ENCODE data around the gene NTM. TPM values are rescaled to one million over a fixed set of nuclear protein-coding genes. Genes with fewer than 3 reads are reported as not detected.

The NTM gene
- total RNA-seq, 2 donors from 2014 or later, result not detected

GRCh38 chr11:131723088-131723487, 352.7 kb downstream of the NTM start:
- no peak for TF ChIP-seq CTCF (IDR thresholded peaks at IDR 0.05)
- DNase-seq (ENCODE audit: low spot score), result no peak
- H3K9me3 ChIP-seq, result no peaks in the 10 kb centered on the region
- H3K4me3 ChIP-seq, result no peak overlapping the region
- ATAC-seq (ENCODE audit: insufficient number of reproducible peaks, low FRiP score, low read depth), result no peak
- H3K36me3 ChIP-seq, result no peaks in the 10 kb centered on the region
- no peaks in the 10 kb centered on the region for H3K4me1 ChIP-seq (ENCODE audit: control insufficient read depth in 1 of 2, low read depth in 2 of 2)
- H3K27ac ChIP-seq, result no peak overlapping the region
- H3K27me3 ChIP-seq (replicated peaks; ENCODE audit: insufficient read depth), result no peaks in the 10 kb centered on the region

- Histone ChIP-seq H3K27ac (no peak overlapping the region), H3K27me3 (replicated peaks; ENCODE audit: insufficient read depth) (no peaks in the 10 kb centered on the region), H3K9me3 (no peaks in the 10 kb centered on the region), H3K4me3 (no peak overlapping the region), H3K4me1 (ENCODE audit: control insufficient read depth in 1 of 2, low read depth in 2 of 2) (no peaks in the 10 kb centered on the region), H3K36me3 (no peaks in the 10 kb centered on the region)
- no peak for ATAC-seq (ENCODE audit: insufficient number of reproducible peaks, low FRiP score, low read depth)
- TF ChIP-seq CTCF (IDR thresholded peaks at IDR 0.05), result no peak
- no peak for DNase-seq (ENCODE audit: low spot score)
Measured at GRCh38 chr11:131724436-131724975, 354.1 kb downstream of the NTM start.

- Histone ChIP-seq H3K4me3 (no peak overlapping the region), H3K27ac (no peak overlapping the region), H3K36me3 (no peaks in the 10 kb centered on the region), H3K9me3 (no peaks in the 10 kb centered on the region), H3K27me3 (replicated peaks; ENCODE audit: insufficient read depth) (no peaks in the 10 kb centered on the region), H3K4me1 (ENCODE audit: control insufficient read depth in 1 of 2, low read depth in 2 of 2) (no peaks in the 10 kb centered on the region)
- DNase-seq (ENCODE audit: low spot score) (no peak), ATAC-seq (ENCODE audit: insufficient number of reproducible peaks, low FRiP score, low read depth) (no peak)
- no peak for TF ChIP-seq CTCF (IDR thresholded peaks at IDR 0.05)
Measured at GRCh38 chr11:131734871-131735270, 364.5 kb downstream of the NTM start.

- no peak overlapping the region for H3K27ac ChIP-seq
- H3K4me3 ChIP-seq, result no peak overlapping the region
- no peak for ATAC-seq (ENCODE audit: insufficient number of reproducible peaks, low FRiP score, low read depth)
- no peaks in the 10 kb centered on the region for H3K36me3 ChIP-seq
- no peak for TF ChIP-seq CTCF (IDR thresholded peaks at IDR 0.05)
- no peaks in the 10 kb centered on the region for H3K4me1 ChIP-seq (ENCODE audit: control insufficient read depth in 1 of 2, low read depth in 2 of 2)
- no peak for DNase-seq (ENCODE audit: low spot score)
- no peaks in the 10 kb centered on the region for H3K9me3 ChIP-seq
- H3K27me3 ChIP-seq (replicated peaks; ENCODE audit: insufficient read depth), result no peaks in the 10 kb centered on the region
Measured at GRCh38 chr11:131737357-131737756, 366.9 kb downstream of the NTM start.

- no peak overlapping the region for H3K4me3 ChIP-seq
- no peaks in the 10 kb centered on the region for H3K27me3 ChIP-seq (replicated peaks; ENCODE audit: insufficient read depth)
- no peaks in the 10 kb centered on the region for H3K9me3 ChIP-seq
- H3K36me3 ChIP-seq, result no peaks in the 10 kb centered on the region
- TF ChIP-seq CTCF (IDR thresholded peaks at IDR 0.05), result no peak
- no peak for ATAC-seq (ENCODE audit: insufficient number of reproducible peaks, low FRiP score, low read depth)
- no peak overlapping the region for H3K27ac ChIP-seq
- DNase-seq (ENCODE audit: low spot score), result no peak
- no peaks in the 10 kb centered on the region for H3K4me1 ChIP-seq (ENCODE audit: control insufficient read depth in 1 of 2, low read depth in 2 of 2)
Measured at GRCh38 chr11:131739243-131739882, 368.9 kb downstream of the NTM start.
